ENCODE data around the gene XPNPEP3.

Gene XPNPEP3

GRCh38 chr22:40939202-40939601 lies 82.3 kb downstream of the XPNPEP3 start:
- DNase-seq (ENCODE audit: low spot score) = no peak

- DNase-seq (ENCODE audit: low spot score) = peak; percentile 99
These were observed 94.2 kb downstream of the XPNPEP3 start, which contains the start of gene RBX1 for GRCh38 chr22:40950962-40951794. RBX1 (plus strand) TSS chr22:40951378; CDS start chr22:40951399, 21 bp downstream.

- DNase-seq (ENCODE audit: low spot score) = no peak
These were observed 95.1 kb downstream of the XPNPEP3 start for GRCh38 chr22:40951795-40952605.

GRCh38 chr22:40953471-40953870 lies 96.5 kb downstream of the XPNPEP3 start:
- no peak for DNase-seq (ENCODE audit: low spot score)

- DNase-seq (ENCODE audit: low spot score) = no peak
These were observed 97.2 kb downstream of the XPNPEP3 start for GRCh38 chr22:40954113-40954512.

- no peak for DNase-seq (ENCODE audit: low spot score)
These were observed 98.6 kb downstream of the XPNPEP3 start for GRCh38 chr22:40955571-40955970.

- DNase-seq (ENCODE audit: low spot score) = no peak
These were observed 100.7 kb downstream of the XPNPEP3 start for GRCh38 chr22:40957601-40958000.

GRCh38 chr22:40958299-40958698 lies 101.4 kb downstream of the XPNPEP3 start:
- no peak for DNase-seq (ENCODE audit: low spot score)

- no peak for DNase-seq (ENCODE audit: low spot score)
These were observed 103.2 kb downstream of the XPNPEP3 start for GRCh38 chr22:40960145-40960544.

- no peak for DNase-seq (ENCODE audit: low spot score)
These were observed 109.2 kb downstream of the XPNPEP3 start for GRCh38 chr22:40965936-40966725.

GRCh38 chr22:40966726-40967085 lies 109.8 kb downstream of the XPNPEP3 start:
- DNase-seq (ENCODE audit: low spot score) = no peak

GRCh38 chr22:40967111-40967760 lies 110.3 kb downstream of the XPNPEP3 start:
- no peak for DNase-seq (ENCODE audit: low spot score)

- no peak for DNase-seq (ENCODE audit: low spot score)
These were observed 115.6 kb downstream of the XPNPEP3 start for GRCh38 chr22:40972587-40972986.

GRCh38 chr22:40973144-40973543 lies 116.2 kb downstream of the XPNPEP3 start:
- no peak for DNase-seq (ENCODE audit: low spot score)

- no peak for DNase-seq (ENCODE audit: low spot score)
These were observed 118.4 kb downstream of the XPNPEP3 start for GRCh38 chr22:40975366-40975765.

- DNase-seq (ENCODE audit: low spot score) = no peak
These were observed 120.1 kb downstream of the XPNPEP3 start for GRCh38 chr22:40976866-40977700.

GRCh38 chr22:40979198-40979597 lies 122.2 kb downstream of the XPNPEP3 start:
- no peak for DNase-seq (ENCODE audit: low spot score)

- DNase-seq (ENCODE audit: low spot score) = no peak
These were observed 122.9 kb downstream of the XPNPEP3 start for GRCh38 chr22:40979871-40980270.
